K562 (cell line): ENCODE results near the gene AFF3. TPM values are rescaled to one million over a fixed set of nuclear protein-coding genes. Genes with fewer than 3 reads are reported as not detected.
A peak's percentile ranks its signal among the peaks of the same experiment; 100 is the strongest.

Experiments
- FOXJ2 ChIP-seq: fragments of 200-800 bp; sonication (Bioruptor generic); IDR thresholded peaks from 2 replicates; pipeline ENCODE4 v1.6.1; 2016; ENCODE audit warnings: missing genetic modification characterization, missing compliant biosample characterization
- FOXK2 ChIP-seq, 2 experiments: fragments of 450-650 bp; IDR thresholded peaks in 1 of 2; conservative IDR thresholded peaks in 1 of 2; 2 replicates each; pipeline ENCODE4 v1.6.1; 2016; ENCODE audit warnings: low read depth in 2 of 2, mild to moderate bottlenecking in 1 of 2
- GTF2A2 ChIP-seq: IDR thresholded peaks from 2 replicates; pipeline ENCODE4 v1.6.1; 2016; ENCODE audit warnings: mild to moderate bottlenecking, missing genetic modification characterization, missing compliant biosample characterization
- IFI16 ChIP-seq: fragments of 250-450 bp; sonication (Bioruptor Pico); IDR thresholded peaks from 2 replicates; pipeline ENCODE4 v2.1.2; 2022; ENCODE audit warnings: mild to moderate bottlenecking, inconsistent platforms
- JUND ChIP-seq, 2 experiments: IDR thresholded peaks; 2 replicates in 1 of 2; 3 replicates in 1 of 2; pipeline ENCODE4 v1.6.1; 2011; ENCODE audit warnings: borderline replicate concordance in 2 of 2, low read depth in 2 of 2, low read length in 2 of 2, improper control_type of control experiment in 1 of 2, missing biosample characterization in 1 of 2, missing genetic modification characterization in 1 of 2, missing genetic modification reagents in 1 of 2
- KLF13 ChIP-seq: fragments of 450-650 bp; IDR thresholded peaks from 2 replicates; pipeline ENCODE4 v1.6.1; 2016; ENCODE audit warnings: missing genetic modification characterization, low read depth, mild to moderate bottlenecking, missing compliant biosample characterization, moderate library complexity, borderline replicate concordance
- MED1 ChIP-seq: sonication (generic); formaldehyde crosslinking; IDR thresholded peaks from 2 replicates; pipeline ENCODE4 v1.8.1; 2023; ENCODE audit warnings: missing genetic modification reagents, borderline replicate concordance
- SAFB ChIP-seq: fragments of 200-400 bp; formaldehyde crosslinking; IDR thresholded peaks from 2 replicates; pipeline ENCODE4 v1.6.1; 2017; ENCODE audit warnings: low read depth, low read length, borderline replicate concordance
- STAT5A ChIP-seq: IDR thresholded peaks from 2 replicates; pipeline ENCODE4 v1.6.1; 2012; ENCODE audit warnings: low read length, inconsistent platforms, borderline replicate concordance
- polyA plus RNA-seq, 8 experiments: library from polyadenylated mRNA; depleted of rRNA in 4 of 8; stranded (reverse) in 5 of 8; unstranded in 3 of 8; fragments of >200 nt; fragmentation: Nextera tagmentation in 2 of 8; fragmentation: Illumina TruSeq in 1 of 8; extraction: Ambion mirVana in 2 of 8; extraction: Trizol in 1 of 8; gene quantifications; 2 replicates each; pipeline versions ENCODE4 v1.2.1 to v1.2.3, GENCODE V29; 2011 to 2014; ENCODE audit warnings: inconsistent platforms in 1 of 8, missing spikeins in 1 of 8
- total RNA-seq, 7 experiments: library from RNA; depleted of rRNA in 6 of 7; stranded (reverse); fragments of >200 nt in 6 of 7; fragmentation: Illumina TruSeq in 2 of 7; extraction: Trizol in 2 of 7; gene quantifications; 2 replicates each; pipeline versions ENCODE4 v1.2.1 to v1.2.3, GENCODE V29; 2011 to 2021; ENCODE audit warnings: low replicate concordance in 1 of 7
- TF ChIP-seq, protein P1 (sequence below): fragments of 450-650 bp; IDR thresholded peaks from 2 replicates; pipeline ENCODE4 v1.7.1; 2018; ENCODE audit warnings: mild to moderate bottlenecking, low read depth; ENCODE audit not compliant: partially characterized antibody
- TF ChIP-seq, protein P2 (sequence below), 2 experiments: fragments of 150-350 bp in 1 of 2; IDR thresholded peaks; 2 replicates each; pipeline ENCODE4 v1.6.1; 2012 to 2016; ENCODE audit warnings: low read depth in 2 of 2, low read length in 2 of 2, mild to moderate bottlenecking in 1 of 2, moderate library complexity in 1 of 2
- TF ChIP-seq, protein P3 (sequence below): IDR thresholded peaks from 3 replicates; pipeline ENCODE4 v1.6.1; 2011; ENCODE audit warnings: borderline replicate concordance, mild to moderate bottlenecking, moderate library complexity; ENCODE audit not compliant: insufficient read length; ENCODE audit errors: extremely low read depth
- TF ChIP-seq, protein P4 (sequence below): fragments of 450-650 bp; IDR thresholded peaks from 2 replicates; pipeline ENCODE4 v1.6.1; 2016; ENCODE audit warnings: low read depth, mild to moderate bottlenecking, moderate library complexity

AFF3 gene
- total and polyA plus RNA-seq, 9 of the 15 experiments (the other 6 are each of a cell fraction or from before 2014, with no cell fraction given): 0.02 to 0.11 TPM; not detected in 7

DNA sequence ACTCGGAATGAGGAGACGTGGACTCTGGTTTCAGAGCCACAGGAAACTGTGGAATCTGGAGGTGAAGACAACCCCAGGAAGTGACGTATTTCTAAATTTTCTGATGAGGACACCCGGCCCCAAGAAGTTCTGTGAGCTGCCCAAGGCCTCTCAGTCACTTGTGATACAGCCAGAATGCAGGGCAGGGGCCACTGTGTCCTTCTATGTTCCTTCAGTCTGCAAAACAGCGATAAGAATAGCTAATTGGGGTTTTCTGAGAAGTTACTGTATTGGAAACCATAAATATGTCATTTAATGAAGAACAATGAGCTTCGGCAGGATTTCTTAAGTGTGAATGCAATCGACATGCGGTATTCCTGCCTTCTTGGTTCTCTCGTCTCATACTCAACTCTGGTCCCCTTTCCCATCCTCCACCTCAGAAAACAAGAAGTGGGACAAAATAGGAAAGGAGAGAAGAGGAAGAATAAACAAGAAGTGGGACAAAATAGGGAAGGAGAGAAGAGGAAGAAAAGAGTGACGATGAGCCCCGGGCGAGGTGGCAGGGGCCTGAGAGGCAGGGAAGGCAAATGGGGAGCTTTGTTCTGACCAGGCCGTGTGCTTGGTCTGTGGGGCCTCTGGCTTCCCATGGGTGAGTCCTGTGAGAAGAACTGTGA is 370.6 kb downstream of the AFF3 start (continued):
- TF ChIP-seq, protein P1, sequence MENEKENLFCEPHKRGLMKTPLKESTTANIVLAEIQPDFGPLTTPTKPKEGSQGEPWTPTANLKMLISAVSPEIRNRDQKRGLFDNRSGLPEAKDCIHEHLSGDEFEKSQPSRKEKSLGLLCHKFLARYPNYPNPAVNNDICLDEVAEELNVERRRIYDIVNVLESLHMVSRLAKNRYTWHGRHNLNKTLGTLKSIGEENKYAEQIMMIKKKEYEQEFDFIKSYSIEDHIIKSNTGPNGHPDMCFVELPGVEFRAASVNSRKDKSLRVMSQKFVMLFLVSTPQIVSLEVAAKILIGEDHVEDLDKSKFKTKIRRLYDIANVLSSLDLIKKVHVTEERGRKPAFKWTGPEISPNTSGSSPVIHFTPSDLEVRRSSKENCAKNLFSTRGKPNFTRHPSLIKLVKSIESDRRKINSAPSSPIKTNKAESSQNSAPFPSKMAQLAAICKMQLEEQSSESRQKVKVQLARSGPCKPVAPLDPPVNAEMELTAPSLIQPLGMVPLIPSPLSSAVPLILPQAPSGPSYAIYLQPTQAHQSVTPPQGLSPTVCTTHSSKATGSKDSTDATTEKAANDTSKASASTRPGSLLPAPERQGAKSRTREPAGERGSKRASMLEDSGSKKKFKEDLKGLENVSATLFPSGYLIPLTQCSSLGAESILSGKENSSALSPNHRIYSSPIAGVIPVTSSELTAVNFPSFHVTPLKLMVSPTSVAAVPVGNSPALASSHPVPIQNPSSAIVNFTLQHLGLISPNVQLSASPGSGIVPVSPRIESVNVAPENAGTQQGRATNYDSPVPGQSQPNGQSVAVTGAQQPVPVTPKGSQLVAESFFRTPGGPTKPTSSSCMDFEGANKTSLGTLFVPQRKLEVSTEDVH: no peak
- TF ChIP-seq KLF13 (tag) (no peak), FOXJ2 (tag) (0 out of 2 replicates have a peak, but pooled peaks have one; percentile 47), FOXK2 (conservative IDR thresholded peaks at IDR 0.05 in 1 of 2, IDR thresholded peaks at IDR 0.05 in 1 of 2; ENCODE audit: low read depth in 2 of 2) (no peak; a peak in 2 of 4 replicates), STAT5A (peak; percentile 99), SAFB (no peak), MED1 (CRISPR knock-in tag) (no peak), IFI16 (CRISPR knock-in tag) (no peak), JUND (IDR thresholded peaks at IDR 0.05; ENCODE audit: borderline replicate concordance, low read depth, low read length) (peak; percentile 42; the same call in 1 of the 2 replicates), JUND (tag; IDR thresholded peaks at IDR 0.05; ENCODE audit: borderline replicate concordance, low read depth, low read length) (peak; percentile 49; the same call in 1 of the 3 replicates), GTF2A2 (tag) (no peak)
- TF ChIP-seq, protein P2, sequence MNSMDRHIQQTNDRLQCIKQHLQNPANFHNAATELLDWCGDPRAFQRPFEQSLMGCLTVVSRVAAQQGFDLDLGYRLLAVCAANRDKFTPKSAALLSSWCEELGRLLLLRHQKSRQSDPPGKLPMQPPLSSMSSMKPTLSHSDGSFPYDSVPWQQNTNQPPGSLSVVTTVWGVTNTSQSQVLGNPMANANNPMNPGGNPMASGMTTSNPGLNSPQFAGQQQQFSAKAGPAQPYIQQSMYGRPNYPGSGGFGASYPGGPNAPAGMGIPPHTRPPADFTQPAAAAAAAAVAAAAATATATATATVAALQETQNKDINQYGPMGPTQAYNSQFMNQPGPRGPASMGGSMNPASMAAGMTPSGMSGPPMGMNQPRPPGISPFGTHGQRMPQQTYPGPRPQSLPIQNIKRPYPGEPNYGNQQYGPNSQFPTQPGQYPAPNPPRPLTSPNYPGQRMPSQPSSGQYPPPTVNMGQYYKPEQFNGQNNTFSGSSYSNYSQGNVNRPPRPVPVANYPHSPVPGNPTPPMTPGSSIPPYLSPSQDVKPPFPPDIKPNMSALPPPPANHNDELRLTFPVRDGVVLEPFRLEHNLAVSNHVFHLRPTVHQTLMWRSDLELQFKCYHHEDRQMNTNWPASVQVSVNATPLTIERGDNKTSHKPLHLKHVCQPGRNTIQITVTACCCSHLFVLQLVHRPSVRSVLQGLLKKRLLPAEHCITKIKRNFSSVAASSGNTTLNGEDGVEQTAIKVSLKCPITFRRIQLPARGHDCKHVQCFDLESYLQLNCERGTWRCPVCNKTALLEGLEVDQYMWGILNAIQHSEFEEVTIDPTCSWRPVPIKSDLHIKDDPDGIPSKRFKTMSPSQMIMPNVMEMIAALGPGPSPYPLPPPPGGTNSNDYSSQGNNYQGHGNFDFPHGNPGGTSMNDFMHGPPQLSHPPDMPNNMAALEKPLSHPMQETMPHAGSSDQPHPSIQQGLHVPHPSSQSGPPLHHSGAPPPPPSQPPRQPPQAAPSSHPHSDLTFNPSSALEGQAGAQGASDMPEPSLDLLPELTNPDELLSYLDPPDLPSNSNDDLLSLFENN (IDR thresholded peaks at IDR 0.05; ENCODE audit: low read depth in 2 of 2, low read length in 2 of 2): peak in 1 of 2 experiments; percentile 83; a peak in 2 of 4 replicates
- TF ChIP-seq, protein P3, sequence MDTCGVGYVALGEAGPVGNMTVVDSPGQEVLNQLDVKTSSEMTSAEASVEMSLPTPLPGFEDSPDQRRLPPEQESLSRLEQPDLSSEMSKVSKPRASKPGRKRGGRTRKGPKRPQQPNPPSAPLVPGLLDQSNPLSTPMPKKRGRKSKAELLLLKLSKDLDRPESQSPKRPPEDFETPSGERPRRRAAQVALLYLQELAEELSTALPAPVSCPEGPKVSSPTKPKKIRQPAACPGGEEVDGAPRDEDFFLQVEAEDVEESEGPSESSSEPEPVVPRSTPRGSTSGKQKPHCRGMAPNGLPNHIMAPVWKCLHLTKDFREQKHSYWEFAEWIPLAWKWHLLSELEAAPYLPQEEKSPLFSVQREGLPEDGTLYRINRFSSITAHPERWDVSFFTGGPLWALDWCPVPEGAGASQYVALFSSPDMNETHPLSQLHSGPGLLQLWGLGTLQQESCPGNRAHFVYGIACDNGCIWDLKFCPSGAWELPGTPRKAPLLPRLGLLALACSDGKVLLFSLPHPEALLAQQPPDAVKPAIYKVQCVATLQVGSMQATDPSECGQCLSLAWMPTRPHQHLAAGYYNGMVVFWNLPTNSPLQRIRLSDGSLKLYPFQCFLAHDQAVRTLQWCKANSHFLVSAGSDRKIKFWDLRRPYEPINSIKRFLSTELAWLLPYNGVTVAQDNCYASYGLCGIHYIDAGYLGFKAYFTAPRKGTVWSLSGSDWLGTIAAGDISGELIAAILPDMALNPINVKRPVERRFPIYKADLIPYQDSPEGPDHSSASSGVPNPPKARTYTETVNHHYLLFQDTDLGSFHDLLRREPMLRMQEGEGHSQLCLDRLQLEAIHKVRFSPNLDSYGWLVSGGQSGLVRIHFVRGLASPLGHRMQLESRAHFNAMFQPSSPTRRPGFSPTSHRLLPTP: no peak
- TF ChIP-seq, protein P4, sequence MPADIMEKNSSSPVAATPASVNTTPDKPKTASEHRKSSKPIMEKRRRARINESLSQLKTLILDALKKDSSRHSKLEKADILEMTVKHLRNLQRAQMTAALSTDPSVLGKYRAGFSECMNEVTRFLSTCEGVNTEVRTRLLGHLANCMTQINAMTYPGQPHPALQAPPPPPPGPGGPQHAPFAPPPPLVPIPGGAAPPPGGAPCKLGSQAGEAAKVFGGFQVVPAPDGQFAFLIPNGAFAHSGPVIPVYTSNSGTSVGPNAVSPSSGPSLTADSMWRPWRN: peak; percentile 75; the same call in 1 of the 2 replicates
